ENCODE measurements around the gene RRP12.

RRP12 gene

GRCh38 chr10:97362310-97363033, 38.7 kb downstream of the RRP12 start:
- H3F3A ChIP-seq (ENCODE audit: low read depth) = no peaks in the 10 kb centered on the region
- H3K36me3 ChIP-seq (ENCODE audit: insufficient read depth, low read length) = no peaks in the 10 kb centered on the region; the same call in 1 of the 2 replicates
- no peak overlapping the region for H3K9ac ChIP-seq (ENCODE audit: low read depth, low read length, poor library complexity, severe bottlenecking)

GRCh38 chr10:97361537-97361901, 39.6 kb downstream of the RRP12 start:
- H3K36me3 ChIP-seq (ENCODE audit: insufficient read depth, low read length) = no peaks in the 10 kb centered on the region; the same call in 1 of the 2 replicates
- no peaks in the 10 kb centered on the region for H3K27me3 ChIP-seq (ENCODE audit: insufficient read depth, low read length, poor library complexity, severe bottlenecking)
- H3K9ac ChIP-seq (ENCODE audit: low read depth, low read length, poor library complexity, severe bottlenecking) = no peak overlapping the region

More at GRCh38 chr10:97362310-97363033, 38.7 kb downstream of the RRP12 start:
- Histone ChIP-seq H3K27me3 (ENCODE audit: insufficient read depth, low read length, poor library complexity, severe bottlenecking) (no peaks in the 10 kb centered on the region), H3K4me2 (ENCODE audit: low read depth, low read length, poor library complexity, severe bottlenecking) (no peak overlapping the region), H3K9me2 (replicated peaks; ENCODE audit: low read depth, low read length) (no peaks in the 10 kb centered on the region), H3K4me1 (ENCODE audit: insufficient read depth, low read length, poor library complexity, severe bottlenecking) (no peaks in the 10 kb centered on the region), H4K20me1 (ENCODE audit: insufficient read depth, low read length, poor library complexity, severe bottlenecking) (no peaks in the 10 kb centered on the region), H3K4me3 (ENCODE audit: low read length, poor library complexity, severe bottlenecking) (no peak overlapping the region), H3K9me3 (ENCODE audit: insufficient read depth, low read depth, low read length) (no peaks in the 10 kb centered on the region), H2AFZ (ENCODE audit: low read length) (no peak overlapping the region), H3K79me2 (ENCODE audit: insufficient read depth, low read length) (no peaks in the 10 kb centered on the region)
- TF ChIP-seq, protein P1, sequence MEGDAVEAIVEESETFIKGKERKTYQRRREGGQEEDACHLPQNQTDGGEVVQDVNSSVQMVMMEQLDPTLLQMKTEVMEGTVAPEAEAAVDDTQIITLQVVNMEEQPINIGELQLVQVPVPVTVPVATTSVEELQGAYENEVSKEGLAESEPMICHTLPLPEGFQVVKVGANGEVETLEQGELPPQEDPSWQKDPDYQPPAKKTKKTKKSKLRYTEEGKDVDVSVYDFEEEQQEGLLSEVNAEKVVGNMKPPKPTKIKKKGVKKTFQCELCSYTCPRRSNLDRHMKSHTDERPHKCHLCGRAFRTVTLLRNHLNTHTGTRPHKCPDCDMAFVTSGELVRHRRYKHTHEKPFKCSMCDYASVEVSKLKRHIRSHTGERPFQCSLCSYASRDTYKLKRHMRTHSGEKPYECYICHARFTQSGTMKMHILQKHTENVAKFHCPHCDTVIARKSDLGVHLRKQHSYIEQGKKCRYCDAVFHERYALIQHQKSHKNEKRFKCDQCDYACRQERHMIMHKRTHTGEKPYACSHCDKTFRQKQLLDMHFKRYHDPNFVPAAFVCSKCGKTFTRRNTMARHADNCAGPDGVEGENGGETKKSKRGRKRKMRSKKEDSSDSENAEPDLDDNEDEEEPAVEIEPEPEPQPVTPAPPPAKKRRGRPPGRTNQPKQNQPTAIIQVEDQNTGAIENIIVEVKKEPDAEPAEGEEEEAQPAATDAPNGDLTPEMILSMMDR (conservative IDR thresholded peaks at IDR 0.05; ENCODE audit: low read length) = no peak
- TF ChIP-seq EZH2phosphoT487 (IDR thresholded peaks at IDR 0.05; ENCODE audit: borderline replicate concordance) = no peak

GRCh38 chr10:97360705-97361536, 40.2 kb downstream of the RRP12 start:
- H3K9me3 ChIP-seq (ENCODE audit: insufficient read depth, low read depth, low read length) = no peaks in the 10 kb centered on the region
- H3K9me2 ChIP-seq (replicated peaks; ENCODE audit: low read depth, low read length) = no peaks in the 10 kb centered on the region
- TF ChIP-seq, protein P1 (conservative IDR thresholded peaks at IDR 0.05; ENCODE audit: low read length) = no peak
- TF ChIP-seq EZH2phosphoT487 (IDR thresholded peaks at IDR 0.05; ENCODE audit: borderline replicate concordance) = no peak
- H4K20me1 ChIP-seq (ENCODE audit: insufficient read depth, low read length, poor library complexity, severe bottlenecking) = no peaks in the 10 kb centered on the region
- H3K79me2 ChIP-seq (ENCODE audit: insufficient read depth, low read length) = no peaks in the 10 kb centered on the region
- H3F3A ChIP-seq (ENCODE audit: low read depth) = no peaks in the 10 kb centered on the region
- H3K4me1 ChIP-seq (ENCODE audit: insufficient read depth, low read length, poor library complexity, severe bottlenecking) = peaks cover 15% of the 10 kb centered on the region
- H3K4me3 ChIP-seq (ENCODE audit: low read length, poor library complexity, severe bottlenecking) = no peak overlapping the region
- H3K36me3 ChIP-seq (ENCODE audit: insufficient read depth, low read length) = no peaks in the 10 kb centered on the region; the same call in 1 of the 2 replicates
- no peaks in the 10 kb centered on the region for H3K27me3 ChIP-seq (ENCODE audit: insufficient read depth, low read length, poor library complexity, severe bottlenecking)
- no peak overlapping the region for H3K4me2 ChIP-seq (ENCODE audit: low read depth, low read length, poor library complexity, severe bottlenecking)
- H3K9ac ChIP-seq (ENCODE audit: low read depth, low read length, poor library complexity, severe bottlenecking) = no peak overlapping the region
- no peak overlapping the region for H2AFZ ChIP-seq (ENCODE audit: low read length)

More at GRCh38 chr10:97361537-97361901, 39.6 kb downstream of the RRP12 start:
- peaks cover 9% of the 10 kb centered on the region for H3K4me1 ChIP-seq (ENCODE audit: insufficient read depth, low read length, poor library complexity, severe bottlenecking)
- H3F3A ChIP-seq (ENCODE audit: low read depth) = no peaks in the 10 kb centered on the region
- H3K9me2 ChIP-seq (replicated peaks; ENCODE audit: low read depth, low read length) = no peaks in the 10 kb centered on the region
- no peaks in the 10 kb centered on the region for H3K79me2 ChIP-seq (ENCODE audit: insufficient read depth, low read length)
- no peak overlapping the region for H3K4me3 ChIP-seq (ENCODE audit: low read length, poor library complexity, severe bottlenecking)
- no peak for TF ChIP-seq EZH2phosphoT487 (IDR thresholded peaks at IDR 0.05; ENCODE audit: borderline replicate concordance)
- TF ChIP-seq, protein P1 (conservative IDR thresholded peaks at IDR 0.05; ENCODE audit: low read length) = no peak
- no peaks in the 10 kb centered on the region for H3K9me3 ChIP-seq (ENCODE audit: insufficient read depth, low read depth, low read length)
- no peaks in the 10 kb centered on the region for H4K20me1 ChIP-seq (ENCODE audit: insufficient read depth, low read length, poor library complexity, severe bottlenecking)
- no peak overlapping the region for H3K4me2 ChIP-seq (ENCODE audit: low read depth, low read length, poor library complexity, severe bottlenecking)
- no peak overlapping the region for H2AFZ ChIP-seq (ENCODE audit: low read length)
